GM21423 (cell line): ENCODE measurements around the gene PCDH10.
"Not testable (repeated sequence)": the region's sequence is repeated elsewhere in the genome, so short reads cannot be mapped to it uniquely, and the experiment has no call there.

Source experiments
- ATAC-seq: cut with Tn5 transposase; IDR thresholded peaks from one replicate; pipeline ENCODE4 v1.9.1; 2021; ENCODE audit warnings: mild to moderate bottlenecking, moderate library complexity; ENCODE audit not compliant: unreplicated experiment

PCDH10 gene

GRCh38 chr4:133240451-133240850 is 91.4 kb downstream of the PCDH10 start:
- ATAC-seq: not testable (repeated sequence)
